Activated CD4-positive, alpha-beta T cell treated with anti-CD3 and anti-CD28 coated beads, Interleukin-2, amount 50 U/mL, for 1 hour (primary cell): ENCODE results near the gene CEP57.
"Not testable (repeated sequence)": the region's sequence is repeated elsewhere in the genome, so short reads cannot be mapped to it uniquely, and the experiment has no call there.

Experiments used
- DNase-seq: peaks from one replicate; pipeline ENCODE4 v3.0.0-alpha.2; 2020

Gene CEP57

GRCh38 chr11:95800438-95800837 lies 10.1 kb downstream of the CEP57 start:
- no peak for DNase-seq

- DNase-seq, result no peak
Measured at GRCh38 chr11:95802806-95803205, 12.5 kb downstream of the CEP57 start.

GRCh38 chr11:95803973-95804372 lies 13.7 kb downstream of the CEP57 start:
- no peak for DNase-seq

GRCh38 chr11:95805869-95806268 lies 15.6 kb downstream of the CEP57 start:
- no peak for DNase-seq

- DNase-seq, result not testable (repeated sequence)
Measured at GRCh38 chr11:95806464-95806863, 16.2 kb downstream of the CEP57 start.

- not testable (repeated sequence) for DNase-seq
Measured at GRCh38 chr11:95811052-95811451, 20.8 kb downstream of the CEP57 start.

- no peak for DNase-seq
Measured at GRCh38 chr11:95816037-95816436, 25.7 kb downstream of the CEP57 start.

GRCh38 chr11:95821640-95822039 lies 31.3 kb downstream of the CEP57 start:
- no peak for DNase-seq

GRCh38 chr11:95827696-95828095 lies 37.4 kb downstream of the CEP57 start:
- no peak for DNase-seq

GRCh38 chr11:95829580-95830259 lies 39.4 kb downstream of the CEP57 start:
- no peak for DNase-seq

- no peak for DNase-seq
Measured at GRCh38 chr11:95831198-95831883, 41.0 kb downstream of the CEP57 start.

GRCh38 chr11:95832763-95833162 lies 42.5 kb downstream of the CEP57 start:
- DNase-seq, result no peak

- DNase-seq, result no peak
Measured at GRCh38 chr11:95833378-95833777, 43.1 kb downstream of the CEP57 start.

- no peak for DNase-seq
Measured at GRCh38 chr11:95835351-95835750, 45.1 kb downstream of the CEP57 start.

- DNase-seq, result peak; percentile 53
Measured at GRCh38 chr11:95835768-95836488, 45.6 kb downstream of the CEP57 start.

- no peak for DNase-seq
Measured at GRCh38 chr11:95845167-95845566, 54.9 kb downstream of the CEP57 start.

- DNase-seq, result peak; percentile 3
Measured at GRCh38 chr11:95849087-95849825, 59.0 kb downstream of the CEP57 start.

- DNase-seq, result no peak
Measured at GRCh38 chr11:95850137-95850536, 59.8 kb downstream of the CEP57 start.

- DNase-seq, result no peak
Measured at GRCh38 chr11:95853138-95853537, 62.8 kb downstream of the CEP57 start.

GRCh38 chr11:95853862-95854261 lies 63.6 kb downstream of the CEP57 start:
- DNase-seq, result no peak

- DNase-seq, result not testable (repeated sequence)
Measured at GRCh38 chr11:95854362-95854761, 64.1 kb downstream of the CEP57 start.

GRCh38 chr11:95860024-95860423 lies 69.7 kb downstream of the CEP57 start:
- not testable (repeated sequence) for DNase-seq

- DNase-seq, result no peak
Measured at GRCh38 chr11:95863486-95864140, 73.3 kb downstream of the CEP57 start.
